Measurements from ENCODE around the gene ANGPTL8.

DNA sequence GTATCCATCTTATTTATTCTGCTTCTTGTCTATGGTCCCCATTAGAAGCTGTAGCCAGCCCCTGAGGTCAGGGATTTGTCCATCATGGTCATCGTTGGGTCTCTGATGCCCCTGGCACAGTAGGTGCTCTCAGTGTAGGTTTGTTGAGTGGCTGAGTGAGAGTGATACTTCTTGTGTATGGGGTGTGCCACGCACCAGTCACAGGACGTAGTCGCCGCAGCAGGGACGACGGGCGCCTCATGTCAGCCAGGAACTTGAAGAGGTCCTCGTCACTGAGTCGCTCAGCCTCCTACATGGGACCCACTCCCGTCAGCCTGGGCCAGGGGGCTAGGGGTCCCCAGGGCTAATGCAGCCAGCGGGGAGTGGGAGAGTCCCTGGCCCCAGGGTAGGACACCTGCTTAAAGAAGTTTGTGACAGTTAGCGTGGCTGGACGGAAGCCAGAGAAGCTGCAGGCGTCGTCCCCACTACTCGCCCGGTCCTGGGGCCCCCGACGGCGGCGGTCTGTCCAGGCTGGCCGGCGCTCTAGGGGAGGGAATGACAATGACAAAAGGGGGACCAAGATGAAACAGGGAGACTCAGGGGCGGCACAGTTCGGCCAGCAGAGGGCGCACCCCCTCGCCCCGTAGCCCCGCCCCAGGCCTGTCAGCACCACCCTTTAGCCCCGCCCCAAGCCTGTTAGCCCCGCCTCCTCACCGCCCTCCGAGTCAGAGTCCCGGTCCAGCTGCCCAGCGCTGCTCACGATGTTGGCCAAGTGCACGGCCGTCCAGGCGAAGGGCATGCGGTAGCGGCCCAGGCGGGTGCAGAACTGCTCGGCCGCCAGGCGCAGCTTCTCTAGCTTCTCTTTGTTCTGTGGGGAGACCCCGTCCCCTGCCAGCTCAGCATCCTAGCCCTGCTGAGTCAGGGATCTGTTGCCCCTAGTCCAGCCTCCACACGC lies 3.7 kb downstream of the ANGPTL8 start:
- TF ChIP-seq, protein P1, sequence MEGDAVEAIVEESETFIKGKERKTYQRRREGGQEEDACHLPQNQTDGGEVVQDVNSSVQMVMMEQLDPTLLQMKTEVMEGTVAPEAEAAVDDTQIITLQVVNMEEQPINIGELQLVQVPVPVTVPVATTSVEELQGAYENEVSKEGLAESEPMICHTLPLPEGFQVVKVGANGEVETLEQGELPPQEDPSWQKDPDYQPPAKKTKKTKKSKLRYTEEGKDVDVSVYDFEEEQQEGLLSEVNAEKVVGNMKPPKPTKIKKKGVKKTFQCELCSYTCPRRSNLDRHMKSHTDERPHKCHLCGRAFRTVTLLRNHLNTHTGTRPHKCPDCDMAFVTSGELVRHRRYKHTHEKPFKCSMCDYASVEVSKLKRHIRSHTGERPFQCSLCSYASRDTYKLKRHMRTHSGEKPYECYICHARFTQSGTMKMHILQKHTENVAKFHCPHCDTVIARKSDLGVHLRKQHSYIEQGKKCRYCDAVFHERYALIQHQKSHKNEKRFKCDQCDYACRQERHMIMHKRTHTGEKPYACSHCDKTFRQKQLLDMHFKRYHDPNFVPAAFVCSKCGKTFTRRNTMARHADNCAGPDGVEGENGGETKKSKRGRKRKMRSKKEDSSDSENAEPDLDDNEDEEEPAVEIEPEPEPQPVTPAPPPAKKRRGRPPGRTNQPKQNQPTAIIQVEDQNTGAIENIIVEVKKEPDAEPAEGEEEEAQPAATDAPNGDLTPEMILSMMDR (IDR thresholded peaks at IDR 0.05; ENCODE audit: extremely low read depth in 1 of 2, insufficient read depth in 1 of 2, low read depth in 1 of 2, low read length in 2 of 2) = peak; percentile 72 to 93
- peak; percentile 73 for TF ChIP-seq POLR2A (IDR thresholded peaks at IDR 0.05; ENCODE audit: low read depth, low read length)
- TF ChIP-seq, protein P2, sequence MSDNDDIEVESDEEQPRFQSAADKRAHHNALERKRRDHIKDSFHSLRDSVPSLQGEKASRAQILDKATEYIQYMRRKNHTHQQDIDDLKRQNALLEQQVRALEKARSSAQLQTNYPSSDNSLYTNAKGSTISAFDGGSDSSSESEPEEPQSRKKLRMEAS (IDR thresholded peaks at IDR 0.05; ENCODE audit: insufficient read depth, insufficient read length) = peak; percentile 21
- no peak for TF ChIP-seq GATA2 (IDR thresholded peaks at IDR 0.05; ENCODE audit: insufficient read depth, insufficient read length, low read depth, low read length)
- TF ChIP-seq POLR2AphosphoS5 (IDR thresholded peaks at IDR 0.05; ENCODE audit: insufficient read depth, low read depth, low read length) = peak; percentile 79
